ENCODE data around the gene ENDOU.

GRCh38 chr12:47698631-47699030, 26.7 kb downstream of the ENDOU start:
- TF ChIP-seq CTCF (IDR thresholded peaks at IDR 0.05) (no peak), POLR2A (IDR thresholded peaks at IDR 0.05) (no peak)
